Urinary bladder (tissue), 4 donors: ENCODE results near the gene TBL1Y. TPM values are rescaled to one million over a fixed set of nuclear protein-coding genes. Genes with fewer than 3 reads are reported as not detected.

Experiments used
- DNase-seq: peaks from one replicate; pipeline ENCODE4 v3.0.0-alpha.2; 2015; ENCODE audit errors: extremely low spot score
- H3K27ac ChIP-seq: one replicate; pipeline ENCODE4 v1.5.1; 2013; ENCODE audit warnings: low read depth, mild to moderate bottlenecking, moderate library complexity
- H3K36me3 ChIP-seq: one replicate; pipeline ENCODE4 v1.6.1; 2013; ENCODE audit warnings: mild to moderate bottlenecking, moderate library complexity; ENCODE audit not compliant: insufficient read depth
- H3K4me1 ChIP-seq: one replicate; pipeline ENCODE4 v1.6.1; 2013; ENCODE audit warnings: mild to moderate bottlenecking, moderate library complexity; ENCODE audit not compliant: insufficient read depth
- H3K4me3 ChIP-seq: one replicate; pipeline ENCODE4 v1.5.1; 2013; ENCODE audit warnings: low read depth, low read length
- WGBS: extraction: QIAGEN DNeasy Blood & Tissue Kit; methylation state at CpG from one replicate; pipeline ENCODE4 v1.1.7; 2013; 5-methylcytosine and 5-hydroxymethylcytosine counted together
- polyA plus RNA-seq: library from polyadenylated mRNA; stranded (reverse); fragments of 200-250 nt; gene quantifications from one replicate; pipeline ENCODE4 v1.2.3, GENCODE V29; 2013
- total RNA-seq: library from RNA; depleted of rRNA; stranded (reverse); fragments of >200 nt; gene quantifications from one replicate; pipeline ENCODE4 v1.2.3, GENCODE V29; 2014
- donor health status: healthy with polysubstance abuse.
- donor health status: healthy.

TBL1Y gene
- total and polyA plus RNA-seq, 2 donors: 0.25 TPM; not detected in 1

DNA sequence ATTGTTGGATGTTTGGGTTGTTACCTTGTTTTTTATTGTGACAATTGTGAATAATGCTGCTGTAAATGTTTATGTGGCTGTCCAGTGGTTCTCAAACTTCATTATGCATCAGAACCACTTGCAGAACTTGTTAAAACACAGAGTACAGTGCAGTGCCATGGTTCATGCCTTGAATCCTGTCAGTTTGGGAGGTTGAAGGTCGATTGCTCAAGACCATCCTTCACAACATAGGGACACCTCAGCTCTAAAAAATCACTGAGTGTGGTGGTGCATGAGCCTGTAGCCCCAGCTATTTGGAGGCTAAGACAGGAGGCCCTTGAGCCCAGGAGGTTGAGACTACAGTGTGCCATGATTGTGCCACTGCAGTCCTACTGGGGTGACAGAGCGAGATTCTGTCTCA lies 25.0 kb downstream of the TBL1Y start:
- 96% methylated on average over 2 of the region's 2 CpGs for WGBS
- no peak for DNase-seq
- Histone ChIP-seq H3K27ac (no peak overlapping the region), H3K36me3 (no peaks in the 10 kb centered on the region), H3K4me1 (peaks cover 1% of the 10 kb centered on the region), H3K4me3 (no peak overlapping the region)

DNA sequence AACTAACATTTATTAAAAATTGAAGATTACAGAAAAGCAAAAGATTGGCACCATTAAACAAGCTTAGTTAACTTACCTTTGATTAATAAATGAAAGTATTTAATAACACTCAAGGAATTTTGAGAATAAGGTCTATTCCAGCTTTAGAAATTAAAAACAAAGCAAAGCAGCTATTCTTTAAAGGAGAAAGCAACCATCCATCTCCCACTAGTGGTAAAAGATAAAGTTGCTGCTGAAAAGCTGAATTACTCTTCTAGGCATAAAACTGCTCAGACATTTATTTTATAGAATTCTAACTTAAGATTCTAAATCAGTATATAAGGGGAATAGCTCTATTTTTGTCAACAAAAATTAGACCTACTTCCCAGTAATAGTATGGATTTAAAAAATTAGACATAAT lies 37.2 kb downstream of the TBL1Y start:
- no peaks in the 10 kb centered on the region for H3K36me3 ChIP-seq
- DNase-seq: no peak
- no peaks in the 10 kb centered on the region for H3K4me1 ChIP-seq
- H3K27ac ChIP-seq: no peak overlapping the region
- H3K4me3 ChIP-seq: no peak overlapping the region

DNA sequence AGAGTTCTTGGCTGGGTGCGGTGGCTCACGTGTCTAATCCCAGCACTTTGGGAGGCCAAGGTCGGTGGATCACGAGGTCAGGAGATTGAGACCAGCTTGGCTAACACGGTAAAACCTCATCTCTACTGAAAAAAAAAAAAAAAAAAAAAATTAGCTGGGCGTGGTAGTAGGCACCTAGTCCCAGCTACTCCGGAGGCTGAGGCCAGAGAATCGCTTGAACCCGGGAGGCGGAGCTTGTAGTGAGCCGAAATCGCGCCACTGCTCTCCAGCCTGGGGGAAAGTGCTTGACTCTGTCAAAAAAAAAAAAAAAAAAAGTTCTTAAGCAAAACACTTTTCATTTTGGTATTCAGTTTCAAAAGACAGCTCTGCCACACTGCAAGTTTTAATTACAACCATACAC lies 37.9 kb downstream of the TBL1Y start:
- 79% methylated on average over 13 of the region's 13 CpGs for WGBS
- DNase-seq: no peak
- Histone ChIP-seq H3K4me3 (no peak overlapping the region), H3K4me1 (no peaks in the 10 kb centered on the region), H3K36me3 (no peaks in the 10 kb centered on the region), H3K27ac (no peak overlapping the region)

DNA sequence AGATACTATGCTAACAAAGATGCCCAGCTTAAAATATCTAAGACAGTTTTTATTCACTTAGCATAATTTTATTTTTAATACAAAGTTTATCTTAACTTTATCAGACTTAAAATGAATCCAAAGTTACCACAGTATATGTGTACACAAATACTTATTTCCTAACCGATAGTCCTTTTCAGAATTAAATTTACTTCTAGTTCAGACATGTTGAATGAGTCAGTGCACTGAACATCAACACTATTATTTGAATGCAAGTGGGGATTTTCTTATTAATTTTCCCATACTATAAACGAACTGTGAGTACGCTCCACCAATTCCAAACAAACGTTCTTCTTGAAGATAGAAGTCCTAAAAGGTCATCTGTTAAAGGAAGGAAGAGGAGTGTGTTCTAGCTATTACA lies 39.5 kb downstream of the TBL1Y start:
- 62% methylated on average over 4 of the region's 4 CpGs for WGBS
- H3K27ac ChIP-seq: no peak overlapping the region
- no peaks in the 10 kb centered on the region for H3K36me3 ChIP-seq
- H3K4me3 ChIP-seq: no peak overlapping the region
- H3K4me1 ChIP-seq: no peaks in the 10 kb centered on the region
- no peak for DNase-seq

DNA sequence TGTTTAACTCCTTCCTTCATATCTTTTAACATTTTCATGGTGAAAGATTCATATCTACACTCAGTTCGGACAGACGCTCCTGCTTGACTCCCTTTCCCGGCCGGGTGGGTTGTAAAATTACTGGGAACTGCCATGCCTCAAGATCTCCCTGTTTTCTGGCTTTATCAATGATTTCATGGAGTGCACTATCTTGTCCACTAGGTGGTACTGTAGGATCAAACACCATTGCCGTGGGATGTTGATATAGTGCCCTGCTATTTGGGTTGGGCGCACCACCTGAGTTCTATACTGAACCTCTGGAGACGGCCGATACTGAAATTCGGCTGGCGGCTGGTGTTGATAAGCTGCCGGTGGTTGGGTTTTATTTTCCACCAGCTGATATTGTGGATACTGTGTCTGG lies 54.2 kb downstream of the TBL1Y start:
- no peak for DNase-seq
- H3K4me1 ChIP-seq: no peaks in the 10 kb centered on the region
- H3K27ac ChIP-seq: no peak overlapping the region
- H3K4me3 ChIP-seq: no peak overlapping the region
- 1% methylated on average over 11 of the region's 11 CpGs for WGBS
- H3K36me3 ChIP-seq: no peaks in the 10 kb centered on the region

DNA sequence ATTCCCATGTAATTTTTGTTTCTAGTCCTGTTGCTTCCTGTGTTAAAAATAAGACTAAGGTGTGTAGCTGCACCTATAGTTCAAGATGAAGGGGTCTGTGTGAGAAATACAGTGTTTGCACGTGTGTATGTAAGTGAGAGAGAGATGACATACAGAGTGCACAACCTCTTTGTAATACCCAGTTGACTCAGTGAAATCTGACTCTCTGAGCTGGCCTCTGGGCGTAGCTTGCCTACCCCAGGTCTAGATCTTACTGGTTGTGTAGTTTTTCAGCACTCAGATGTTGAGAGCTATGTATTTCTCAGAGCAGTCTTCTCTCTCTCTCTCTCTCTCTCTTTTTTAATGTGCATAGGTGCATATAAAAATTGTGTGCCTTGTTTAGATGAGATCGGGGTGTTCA lies 56.0 kb downstream of the TBL1Y start:
- Histone ChIP-seq H3K36me3 (no peaks in the 10 kb centered on the region), H3K4me3 (no peak overlapping the region), H3K27ac (no peak overlapping the region), H3K4me1 (no peaks in the 10 kb centered on the region)
- DNase-seq: no peak
- 65% methylated on average over 3 of the region's 3 CpGs for WGBS

DNA sequence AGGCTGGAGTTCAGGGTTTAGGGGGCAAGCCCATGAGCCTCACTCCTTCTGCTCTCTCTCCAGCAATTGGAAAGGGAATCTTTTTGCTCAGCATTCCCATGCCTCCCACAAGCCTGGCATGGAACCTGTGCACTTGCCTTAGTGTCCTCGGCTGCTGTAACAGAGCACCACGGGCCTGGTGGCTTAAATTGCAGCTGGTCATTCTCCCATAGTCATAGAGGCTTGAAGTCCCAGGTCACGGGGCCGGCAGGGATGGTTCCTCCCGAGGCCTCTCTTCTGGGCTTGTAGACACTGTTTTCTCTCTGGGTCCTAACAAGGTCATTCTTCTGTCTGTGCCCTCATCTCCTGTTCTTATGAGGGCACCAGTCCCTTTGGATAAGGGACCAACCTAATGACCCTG lies 57.2 kb downstream of the TBL1Y start:
- no peaks in the 10 kb centered on the region for H3K4me1 ChIP-seq
- no peak for DNase-seq
- no peak overlapping the region for H3K4me3 ChIP-seq
- H3K36me3 ChIP-seq: no peaks in the 10 kb centered on the region
- H3K27ac ChIP-seq: no peak overlapping the region
- WGBS: 93% methylated on average over 5 of the region's 5 CpGs

DNA sequence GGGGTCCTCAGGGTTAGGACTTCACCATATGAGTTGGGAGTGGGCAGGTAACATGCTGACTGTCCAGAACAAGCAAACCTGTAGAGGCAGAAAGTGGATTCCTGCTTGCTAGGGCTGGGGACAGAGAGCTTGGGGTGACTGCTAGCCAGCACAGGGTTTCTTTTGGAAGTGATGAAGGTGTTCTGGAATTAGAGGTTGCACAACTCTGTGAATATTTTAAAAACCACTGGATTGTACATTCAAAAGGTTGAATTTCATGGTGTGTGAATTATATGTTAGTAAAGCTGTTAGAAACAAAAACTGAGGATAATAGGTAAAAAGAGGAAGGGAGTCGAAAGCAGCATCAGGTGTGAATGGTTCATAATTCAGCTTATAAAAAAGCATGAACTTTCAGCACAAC lies 57.7 kb downstream of the TBL1Y start:
- H3K27ac ChIP-seq: no peak overlapping the region
- no peaks in the 10 kb centered on the region for H3K4me1 ChIP-seq
- no peak for DNase-seq
- H3K4me3 ChIP-seq: no peak overlapping the region
- 97% methylated on average over 1 of the region's 1 CpG for WGBS
- no peaks in the 10 kb centered on the region for H3K36me3 ChIP-seq

DNA sequence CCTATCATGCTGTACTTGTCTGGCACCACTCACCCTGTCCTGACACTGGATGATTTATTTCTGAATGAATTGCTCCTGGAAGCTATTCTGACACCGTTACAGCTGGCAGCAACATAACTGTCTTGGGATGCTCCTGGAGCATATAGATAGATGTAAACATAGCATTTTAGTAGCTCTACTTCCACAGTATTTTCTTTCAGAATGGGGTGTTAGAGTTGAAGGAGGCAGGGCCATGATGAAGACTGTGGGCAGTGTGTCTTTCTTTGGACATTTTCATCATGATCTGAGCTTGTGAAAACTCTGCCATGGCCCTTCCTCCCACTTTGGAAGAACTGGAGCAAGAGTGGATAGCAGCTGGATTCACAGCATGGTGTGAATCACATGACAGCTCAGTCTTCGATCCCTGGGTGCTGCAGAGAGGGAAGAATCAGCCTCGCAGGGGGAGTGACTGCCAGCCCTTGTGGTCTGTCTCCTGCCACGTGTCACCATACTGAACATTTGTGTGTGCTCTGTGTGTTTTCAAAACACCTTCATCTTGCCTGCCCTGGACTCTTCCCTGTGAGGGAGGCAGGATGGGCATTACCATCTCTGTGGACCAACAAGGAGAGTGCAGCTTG lies 61.9 kb downstream of the TBL1Y start:
- no peak for DNase-seq
- WGBS: 30% methylated on average over 4 of the region's 4 CpGs
- Histone ChIP-seq H3K4me3 (no peak overlapping the region), H3K4me1 (no peaks in the 10 kb centered on the region), H3K27ac (no peak overlapping the region), H3K36me3 (no peaks in the 10 kb centered on the region)

DNA sequence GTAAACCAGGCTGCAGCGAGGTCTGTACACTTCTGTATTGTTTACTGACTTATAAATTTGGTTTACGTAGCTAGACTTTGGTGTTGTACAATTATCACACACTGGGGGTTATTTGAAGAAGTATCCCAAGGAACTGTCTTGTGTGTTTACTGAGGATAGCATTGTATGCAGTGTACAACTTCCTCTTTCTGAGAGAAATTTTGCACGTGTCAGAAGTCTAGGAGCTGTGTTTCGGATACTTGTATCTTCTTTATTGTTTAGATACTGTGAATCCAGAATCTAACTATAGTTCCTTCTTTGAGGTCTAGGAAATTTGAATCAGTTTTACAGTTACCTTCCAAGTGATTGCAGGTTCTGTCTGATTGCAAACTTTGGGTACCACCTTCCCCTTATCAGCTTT lies 64.5 kb downstream of the TBL1Y start:
- WGBS: 57% methylated on average over 4 of the region's 4 CpGs

DNA sequence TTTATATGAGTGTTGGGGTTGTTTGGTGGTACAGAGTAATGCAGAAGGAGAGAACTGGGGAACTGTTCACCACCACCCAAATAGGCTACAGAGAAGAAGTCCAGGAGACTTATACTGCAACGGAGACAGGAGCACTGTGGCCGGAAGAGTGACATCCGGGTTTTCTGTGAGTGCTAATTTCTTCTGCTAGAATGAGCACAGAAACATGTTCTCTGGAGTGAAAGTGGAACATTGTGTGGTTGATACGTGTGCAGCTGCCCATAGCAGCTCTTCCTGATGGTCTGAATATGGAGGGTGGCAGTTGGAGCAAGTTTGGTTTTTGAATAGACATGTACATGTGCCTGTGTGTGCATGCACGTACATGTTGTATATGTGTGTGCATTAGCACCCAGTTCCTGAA lies 67.3 kb downstream of the TBL1Y start:
- Histone ChIP-seq H3K4me1 (no peaks in the 10 kb centered on the region), H3K4me3 (no peak overlapping the region), H3K27ac (no peak overlapping the region), H3K36me3 (no peaks in the 10 kb centered on the region)
- 94% methylated on average over 5 of the region's 5 CpGs for WGBS
- no peak for DNase-seq

More for the DNA sequence above, 64.5 kb downstream of the TBL1Y start:
- no peaks in the 10 kb centered on the region for H3K36me3 ChIP-seq
- H3K27ac ChIP-seq: no peak overlapping the region
- no peak overlapping the region for H3K4me3 ChIP-seq
- H3K4me1 ChIP-seq: no peaks in the 10 kb centered on the region
- no peak for DNase-seq

DNA sequence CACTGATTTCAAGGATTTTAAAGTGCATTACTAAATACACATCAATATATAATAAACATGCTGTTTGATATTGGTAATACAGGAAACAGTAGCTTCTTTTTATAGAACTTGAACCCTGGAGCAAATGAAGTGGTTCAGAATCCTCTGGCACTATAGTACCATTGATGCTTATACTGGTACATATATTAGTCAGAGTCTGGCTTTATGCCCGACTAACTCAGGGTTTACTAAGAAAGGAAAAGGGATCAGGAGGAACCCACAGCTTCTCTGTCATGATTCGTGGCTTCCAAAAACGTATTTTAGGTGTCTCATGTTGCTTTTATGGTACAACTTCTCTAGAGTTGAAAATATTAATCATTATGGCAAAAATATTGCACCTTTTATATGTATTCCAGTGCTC lies 72.7 kb downstream of the TBL1Y start:
- DNase-seq: no peak
- Histone ChIP-seq H3K27ac (no peak overlapping the region), H3K4me1 (no peaks in the 10 kb centered on the region), H3K4me3 (no peak overlapping the region), H3K36me3 (no peaks in the 10 kb centered on the region)
- WGBS: 57% methylated on average over 3 of the region's 3 CpGs

DNA sequence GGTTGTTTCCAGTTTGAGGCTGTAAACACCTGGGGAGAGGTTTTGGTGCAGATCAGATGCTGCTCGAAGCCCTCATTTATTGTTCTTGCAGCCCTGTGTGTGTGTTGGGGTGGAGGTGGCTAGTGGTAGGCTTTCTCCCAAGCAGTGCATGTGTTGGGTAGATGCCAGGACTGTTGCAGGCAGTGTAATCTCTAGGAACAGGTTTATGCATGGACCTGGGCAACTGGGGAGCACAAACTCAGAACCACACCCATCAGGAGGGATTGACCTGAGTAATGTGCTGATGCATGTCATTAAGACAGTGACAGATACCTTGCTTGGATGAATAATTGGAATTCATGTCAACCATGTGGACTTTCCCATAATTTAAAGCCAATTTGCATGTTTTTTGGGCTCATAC lies 77.3 kb downstream of the TBL1Y start:
- Histone ChIP-seq H3K4me3 (no peak overlapping the region), H3K36me3 (no peaks in the 10 kb centered on the region), H3K4me1 (no peaks in the 10 kb centered on the region), H3K27ac (no peak overlapping the region)
- DNase-seq: no peak
- whole genome bisulfite sequencing: 96% methylated on average over 1 of the region's 1 CpG

DNA sequence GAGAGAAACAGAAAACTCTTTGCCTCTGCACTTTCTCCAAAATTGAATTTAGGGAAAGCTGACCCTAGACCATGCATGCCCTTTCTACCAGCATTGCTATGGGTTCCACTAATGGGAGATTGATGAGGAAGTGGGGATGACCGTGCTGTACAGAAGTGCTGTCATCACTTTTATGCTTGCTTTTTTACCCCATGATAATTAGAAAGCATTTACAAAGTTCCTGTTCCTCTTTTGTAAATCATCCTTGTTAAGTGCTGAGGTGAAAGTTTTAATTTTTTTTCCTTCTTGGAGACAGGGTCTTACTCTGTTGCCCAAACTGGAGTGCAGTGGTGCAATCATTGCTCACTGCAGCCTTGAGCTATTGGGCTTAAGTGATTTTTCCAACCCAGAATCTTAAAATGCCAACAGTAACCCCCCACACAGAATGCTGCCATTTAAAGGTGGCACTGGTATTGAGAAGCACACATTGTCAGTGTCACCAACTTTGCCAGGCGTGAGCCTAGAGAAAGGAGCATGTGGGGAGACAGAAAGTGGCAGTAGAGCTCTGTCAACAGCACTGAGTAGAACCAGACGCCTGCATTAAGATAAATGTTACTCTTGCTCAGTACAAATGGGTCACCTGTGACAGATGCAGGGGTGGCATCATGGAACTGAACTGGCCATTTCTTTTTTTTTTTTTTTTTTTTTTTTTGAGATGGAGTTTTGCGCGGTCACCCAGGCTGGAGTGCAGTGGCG lies 79.6 kb downstream of the TBL1Y start:
- 93% methylated on average over 6 of the region's 6 CpGs for WGBS
- Histone ChIP-seq H3K4me3 (no peak overlapping the region), H3K4me1 (no peaks in the 10 kb centered on the region), H3K36me3 (no peaks in the 10 kb centered on the region), H3K27ac (no peak overlapping the region)
- DNase-seq: no peak
